Upper lobe of right lung (tissue), 1 donor: ENCODE data around the gene MRPS6. TPM values are rescaled to one million over a fixed set of nuclear protein-coding genes. Genes with fewer than 3 reads are reported as not detected.

ENCODE experiments used
- ATAC-seq: fragments of 200-7000 bp; cut with Tn5 transposase; one replicate; pipeline ENCODE4 v1.9.1; 2020; ENCODE audit warnings: mild to moderate bottlenecking, moderate library complexity
- DNase-seq: peaks from one replicate; pipeline ENCODE4 v3.0.0-alpha.2; 2020
- H3K27ac ChIP-seq: fragments of 200-600 bp; one replicate; pipeline ENCODE4 v1.8.0; 2022
- H3K27me3 ChIP-seq: fragments of 200-600 bp; one replicate; pipeline ENCODE4 v1.8.0; 2022; ENCODE audit warnings: mild to moderate bottlenecking
- H3K36me3 ChIP-seq: fragments of 200-600 bp; one replicate; pipeline ENCODE4 v1.8.0; 2022
- H3K4me1 ChIP-seq: fragments of 200-600 bp; one replicate; pipeline ENCODE4 v1.8.0; 2022
- H3K4me3 ChIP-seq: fragments of 200-600 bp; one replicate; pipeline ENCODE4 v1.8.0; 2022; ENCODE audit warnings: mild to moderate bottlenecking
- H3K9me3 ChIP-seq: fragments of 200-600 bp; one replicate; pipeline ENCODE4 v1.8.0; 2022
- intact Hi-C: fragments of 100-400 bp; cut with DNase I; formaldehyde crosslinking; loops from one replicate; pipeline ENCODE4 v1.11.0; 2022
- total RNA-seq: library from RNA; stranded (reverse); fragmentation: NEBNext Ultra II Directional; extraction: Animal tissue kit (Norgen Biotek cat#: 25700); gene quantifications from one replicate; pipeline ENCODE4 v1.2.1, GENCODE V29; 2021
- TF ChIP-seq, protein P1 (sequence below): fragments of 200-600 bp; IDR thresholded peaks from one replicate; pipeline ENCODE4 v1.8.0; 2022; ENCODE audit warnings: antibody characterized with exemption
- donor health status: DM: no; HTN: yes; CAD: no; lungs with severe emphysema.

MRPS6 gene
- total RNA-seq, 1 donor from 2014 or later, result 57.6 TPM

DNA sequence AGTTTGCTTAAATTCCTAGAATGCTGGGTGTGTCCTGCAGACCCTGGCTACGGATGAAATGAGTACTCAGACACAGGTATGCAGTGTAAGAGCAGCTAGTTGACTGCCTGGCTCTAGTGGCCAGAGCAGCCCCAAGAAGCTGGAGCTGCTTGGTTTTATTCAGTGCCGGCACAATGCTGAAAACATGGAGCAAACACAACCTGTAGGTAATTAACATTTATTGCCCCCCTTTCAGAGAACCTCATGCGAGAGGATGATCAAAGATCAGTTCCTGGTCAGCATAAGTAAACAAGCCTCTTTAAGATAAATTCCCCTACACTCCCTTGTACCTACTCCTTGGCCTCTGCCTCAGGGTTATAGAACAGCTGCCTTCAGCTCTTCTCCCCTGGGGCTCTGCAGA lies 43.2 kb downstream of the MRPS6 start:
- ATAC-seq, result no peak
- TF ChIP-seq, protein P1, sequence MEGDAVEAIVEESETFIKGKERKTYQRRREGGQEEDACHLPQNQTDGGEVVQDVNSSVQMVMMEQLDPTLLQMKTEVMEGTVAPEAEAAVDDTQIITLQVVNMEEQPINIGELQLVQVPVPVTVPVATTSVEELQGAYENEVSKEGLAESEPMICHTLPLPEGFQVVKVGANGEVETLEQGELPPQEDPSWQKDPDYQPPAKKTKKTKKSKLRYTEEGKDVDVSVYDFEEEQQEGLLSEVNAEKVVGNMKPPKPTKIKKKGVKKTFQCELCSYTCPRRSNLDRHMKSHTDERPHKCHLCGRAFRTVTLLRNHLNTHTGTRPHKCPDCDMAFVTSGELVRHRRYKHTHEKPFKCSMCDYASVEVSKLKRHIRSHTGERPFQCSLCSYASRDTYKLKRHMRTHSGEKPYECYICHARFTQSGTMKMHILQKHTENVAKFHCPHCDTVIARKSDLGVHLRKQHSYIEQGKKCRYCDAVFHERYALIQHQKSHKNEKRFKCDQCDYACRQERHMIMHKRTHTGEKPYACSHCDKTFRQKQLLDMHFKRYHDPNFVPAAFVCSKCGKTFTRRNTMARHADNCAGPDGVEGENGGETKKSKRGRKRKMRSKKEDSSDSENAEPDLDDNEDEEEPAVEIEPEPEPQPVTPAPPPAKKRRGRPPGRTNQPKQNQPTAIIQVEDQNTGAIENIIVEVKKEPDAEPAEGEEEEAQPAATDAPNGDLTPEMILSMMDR, result no peak
- H3K27ac ChIP-seq, result no peak overlapping the region
- H3K9me3 ChIP-seq, result no peaks in the 10 kb centered on the region
- H3K4me1 ChIP-seq, result peaks cover 4% of the 10 kb centered on the region
- H3K27me3 ChIP-seq, result no peaks in the 10 kb centered on the region
- no peaks in the 10 kb centered on the region for H3K36me3 ChIP-seq
- intact Hi-C loops, result no loop called here
- no peak for DNase-seq
- H3K4me3 ChIP-seq, result no peak overlapping the region

DNA sequence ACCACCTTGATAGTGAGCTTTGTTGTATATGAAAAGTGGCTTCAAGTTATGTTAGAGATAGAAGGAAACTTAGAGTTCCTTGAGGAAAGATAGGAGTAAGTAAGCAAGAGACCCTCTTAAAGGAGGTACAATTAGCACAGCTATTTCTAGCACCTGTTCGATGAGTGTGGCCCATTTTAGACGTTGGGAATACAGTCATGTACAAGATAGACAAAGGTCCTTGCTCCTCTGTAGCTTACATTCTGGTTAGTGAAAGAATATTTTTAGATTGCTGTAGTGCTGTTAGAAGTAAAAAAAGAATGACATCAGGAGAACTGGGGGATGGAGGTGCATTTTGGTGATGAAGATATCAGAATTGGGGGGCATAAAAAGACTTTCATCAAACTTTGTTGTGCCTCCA lies 47.5 kb downstream of the MRPS6 start:
- Histone ChIP-seq H3K9me3 (no peaks in the 10 kb centered on the region), H3K4me3 (no peak overlapping the region), H3K4me1 (no peaks in the 10 kb centered on the region), H3K36me3 (peaks cover 6% of the 10 kb centered on the region), H3K27ac (no peak overlapping the region), H3K27me3 (no peaks in the 10 kb centered on the region)
- intact Hi-C loops, result no loop called here
- DNase-seq, result no peak
- no peak for ATAC-seq
- TF ChIP-seq, protein P1, result no peak

DNA sequence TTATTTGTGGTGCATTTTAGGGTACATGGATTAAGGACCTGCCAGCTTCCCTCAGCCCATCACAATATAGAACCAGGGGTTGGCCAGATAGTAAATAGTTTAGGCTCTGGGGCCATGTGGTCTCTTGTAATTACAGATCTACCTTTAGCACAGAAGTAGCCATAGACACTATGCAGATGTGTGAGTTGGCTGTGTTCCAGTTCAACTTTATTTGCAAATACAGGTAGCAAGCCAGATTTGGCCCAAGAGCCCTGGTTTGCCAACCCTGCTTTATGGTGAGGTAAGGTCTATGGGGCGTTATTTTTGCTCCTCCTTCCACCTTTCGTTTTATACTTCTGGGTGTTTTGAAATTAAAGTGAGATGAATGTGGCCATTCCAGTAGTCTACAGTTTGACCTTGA lies 48.7 kb downstream of the MRPS6 start:
- Histone ChIP-seq H3K27me3 (no peaks in the 10 kb centered on the region), H3K36me3 (peaks cover 17% of the 10 kb centered on the region), H3K4me3 (no peak overlapping the region), H3K27ac (no peak overlapping the region), H3K9me3 (no peaks in the 10 kb centered on the region), H3K4me1 (no peaks in the 10 kb centered on the region)
- intact Hi-C loops, result no loop called here
- DNase-seq (no peak), ATAC-seq (no peak)
- TF ChIP-seq, protein P1, result no peak

DNA sequence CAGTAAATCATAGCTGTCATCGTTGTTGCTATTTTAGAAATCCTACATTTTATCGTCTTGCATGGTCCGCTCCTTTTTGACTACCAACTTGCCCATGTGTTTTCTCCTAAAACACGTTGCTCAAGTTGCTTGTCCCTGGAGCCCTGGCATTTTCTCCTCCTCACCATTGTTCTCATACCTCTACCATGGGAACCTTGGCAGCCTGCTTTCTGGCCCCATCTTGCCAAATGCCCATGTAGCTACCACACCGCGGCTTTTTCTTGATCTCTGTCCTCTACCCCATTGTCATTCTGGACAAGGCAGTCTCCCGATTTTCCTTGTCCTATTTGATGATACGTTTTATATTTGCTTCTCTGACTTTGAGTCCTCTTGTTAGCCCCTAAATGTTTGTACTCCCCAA lies 50.2 kb downstream of the MRPS6 start:
- Histone ChIP-seq H3K9me3 (no peaks in the 10 kb centered on the region), H3K36me3 (peaks cover 24% of the 10 kb centered on the region), H3K27me3 (no peaks in the 10 kb centered on the region), H3K4me3 (no peak overlapping the region), H3K27ac (no peak overlapping the region), H3K4me1 (peaks cover 3% of the 10 kb centered on the region)
- TF ChIP-seq, protein P1, result no peak
- DNase-seq, result no peak
- ATAC-seq, result no peak
- intact Hi-C loops, result no loop called here

DNA sequence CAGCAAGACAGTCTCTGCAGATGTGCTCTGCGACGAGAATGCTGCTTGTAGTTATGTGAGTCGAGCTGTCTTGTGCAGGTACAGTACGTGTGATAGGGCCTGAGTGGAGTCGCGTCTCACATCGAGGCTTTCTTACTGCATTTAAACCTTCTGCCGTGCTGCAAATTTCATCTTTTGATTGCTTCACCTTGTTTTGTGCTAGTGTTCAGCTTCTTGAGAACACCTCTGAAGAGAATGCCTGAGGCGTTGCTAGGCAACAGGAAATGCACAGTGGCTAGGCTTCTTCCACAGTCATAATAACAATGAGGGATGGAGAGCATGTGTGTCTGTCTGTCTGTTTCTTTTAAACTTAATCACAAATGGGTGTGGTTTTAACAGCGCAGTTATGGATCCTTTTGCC lies 52.9 kb downstream of the MRPS6 start:
- intact Hi-C loops, result no loop called here
- peaks cover 24% of the 10 kb centered on the region for H3K36me3 ChIP-seq
- ATAC-seq, result no peak
- no peak overlapping the region for H3K4me3 ChIP-seq
- no peak for DNase-seq
- H3K27me3 ChIP-seq, result no peaks in the 10 kb centered on the region
- no peak overlapping the region for H3K27ac ChIP-seq
- peaks cover 28% of the 10 kb centered on the region for H3K4me1 ChIP-seq
- no peaks in the 10 kb centered on the region for H3K9me3 ChIP-seq
- TF ChIP-seq, protein P1, result no peak

DNA sequence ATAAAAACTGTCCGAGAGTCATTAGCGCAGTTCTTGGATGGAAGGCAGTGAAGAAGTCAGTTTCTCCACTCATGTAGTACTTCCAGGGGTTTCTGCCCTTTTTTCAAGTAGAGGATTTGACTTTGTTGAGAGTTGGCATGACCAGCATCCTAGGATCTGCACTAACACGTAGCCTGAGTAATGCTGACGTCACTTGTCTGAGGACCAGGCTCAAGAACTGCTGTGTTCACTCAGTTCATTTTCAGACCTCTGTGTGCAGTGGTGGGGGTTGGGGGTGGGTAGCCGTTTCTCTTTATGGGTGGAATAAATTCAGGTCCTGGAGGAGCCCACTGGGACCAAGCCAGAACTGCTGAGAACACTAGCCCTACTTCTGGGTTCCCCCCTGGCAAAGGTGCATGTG lies 53.3 kb downstream of the MRPS6 start:
- DNase-seq (no peak), ATAC-seq (no peak)
- Histone ChIP-seq H3K27ac (no peak overlapping the region), H3K4me3 (no peak overlapping the region), H3K4me1 (peaks cover 30% of the 10 kb centered on the region), H3K27me3 (no peaks in the 10 kb centered on the region), H3K36me3 (peaks cover 24% of the 10 kb centered on the region), H3K9me3 (no peaks in the 10 kb centered on the region)
- TF ChIP-seq, protein P1, result no peak
- intact Hi-C loops, result no loop called here
